Measurements from ENCODE around the gene PFKFB2.

Gene PFKFB2

DNA sequence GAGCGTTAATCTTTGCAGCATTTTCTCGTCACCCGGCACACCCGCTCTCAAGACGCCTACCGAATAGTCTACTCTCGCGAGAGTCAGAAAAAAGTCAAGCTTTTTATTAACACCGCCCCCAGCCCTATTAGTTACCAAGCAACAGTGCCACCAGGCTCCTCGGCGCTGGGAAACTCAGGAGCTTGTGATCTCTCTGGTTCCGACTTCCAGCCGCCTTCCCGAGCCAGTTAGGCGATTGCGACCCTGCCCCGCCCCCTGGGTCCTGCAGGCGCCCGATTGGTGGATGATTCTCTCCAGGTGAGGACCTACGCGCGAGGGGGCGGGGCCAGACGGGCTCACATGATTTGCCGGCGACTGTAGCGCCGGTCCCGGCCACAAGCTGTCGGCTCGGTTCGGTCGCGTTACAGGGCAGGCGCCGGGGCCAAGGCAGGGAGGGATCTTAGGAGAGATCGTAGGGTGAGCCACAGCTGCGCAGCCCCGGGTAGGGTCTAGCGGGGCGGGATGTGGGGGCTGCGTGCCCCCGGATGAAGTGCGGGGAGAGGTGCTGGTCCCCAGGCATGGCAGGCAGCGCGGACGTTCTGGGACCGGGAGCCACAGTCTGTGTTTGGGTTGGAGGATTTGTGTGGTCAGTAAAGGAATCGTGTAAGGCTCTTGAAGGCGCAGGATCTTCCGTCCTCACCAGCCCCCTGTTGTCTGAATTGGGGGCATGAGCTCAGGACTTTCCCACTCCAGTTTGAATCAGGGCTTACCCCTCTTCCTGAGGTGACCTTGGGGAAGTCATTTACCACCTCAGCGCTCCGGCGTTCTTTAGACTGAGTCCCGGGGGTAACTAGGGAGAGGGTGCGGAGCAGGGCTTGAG is at the start of gene PFKFB2:
Gene PFKFB2 (plus strand): TSS at position 365 of the 859 bp plus-strand sequence. CDS start 1,443 bp downstream, outside the sequence.
- peak within 1 kb of the TSS; percentile 52 for H3K4me3 ChIP-seq (ENCODE audit: low read depth, low read length)
- no peak for TF ChIP-seq CTCF (IDR thresholded peaks at IDR 0.05; ENCODE audit: low read depth, low read length)

DNA sequence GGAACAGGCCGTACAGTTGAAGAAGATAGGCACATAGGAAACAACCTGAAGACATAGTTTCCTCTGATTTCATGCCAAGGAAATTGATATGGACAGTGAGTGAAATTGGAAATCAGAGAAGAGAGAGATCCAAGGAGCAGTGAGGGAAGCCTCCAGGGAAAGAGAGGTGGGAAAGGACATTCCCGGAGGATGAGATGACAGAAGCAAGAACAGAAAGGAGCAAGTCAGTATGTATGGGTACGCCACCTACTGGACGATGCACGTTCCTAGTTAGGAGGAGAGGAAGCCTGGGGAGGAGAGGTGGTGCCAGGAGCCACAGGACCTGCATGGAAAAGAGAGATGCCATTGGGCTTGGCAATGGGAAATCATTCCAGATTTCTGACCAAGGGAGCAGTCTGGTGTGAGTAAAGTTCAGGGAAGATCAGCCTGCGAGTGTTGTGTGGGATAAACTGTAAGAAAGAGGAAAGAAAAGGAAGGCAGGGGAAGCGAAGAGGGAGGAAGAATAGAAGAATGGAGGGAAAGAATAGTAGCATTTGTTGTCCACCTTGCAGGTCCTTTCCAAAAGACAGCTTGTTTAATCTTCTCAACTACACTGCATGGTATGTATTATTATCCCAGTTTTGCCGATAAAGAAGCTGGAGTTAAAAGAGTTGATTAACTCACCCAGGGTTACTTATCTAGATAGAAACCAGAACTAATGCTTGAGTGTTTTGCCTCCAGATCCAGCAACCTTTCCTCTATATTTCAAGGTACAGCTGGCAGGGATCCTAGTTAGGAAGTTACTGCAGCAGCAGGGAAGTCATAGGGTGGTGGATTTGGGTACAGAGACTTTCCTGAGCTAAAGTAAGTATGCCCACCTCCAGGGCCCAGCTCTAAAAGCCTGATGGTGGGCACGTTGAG is 47.9 kb upstream of the PFKFB2 start:
- peak; percentile 79 for TF ChIP-seq CTCF (IDR thresholded peaks at IDR 0.05; ENCODE audit: low read depth, low read length)
- H3K4me3 ChIP-seq (ENCODE audit: low read depth, low read length): no peak overlapping the region

DNA sequence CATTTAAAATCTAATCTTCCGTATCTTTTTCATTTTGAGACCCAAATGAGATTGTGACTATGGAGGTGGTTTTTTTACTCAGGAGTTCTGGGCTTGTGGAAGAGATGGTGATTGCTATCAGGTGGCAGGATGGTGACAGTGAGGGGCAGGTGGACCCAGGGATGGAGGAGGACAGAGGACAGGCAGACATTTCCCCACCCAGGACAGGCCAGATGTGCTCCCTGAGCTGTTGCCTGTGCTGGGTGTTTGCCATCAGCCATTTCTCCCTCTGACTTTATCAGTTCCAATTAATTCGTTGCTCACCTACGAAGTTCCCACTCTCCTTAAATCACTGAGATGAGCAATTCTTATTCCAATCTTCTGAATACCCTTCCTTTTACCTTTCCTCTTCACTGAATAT is 47.0 kb upstream of the PFKFB2 start:
- H3K4me3 ChIP-seq (ENCODE audit: low read depth, low read length): no peak overlapping the region
- no peak for TF ChIP-seq CTCF (IDR thresholded peaks at IDR 0.05; ENCODE audit: low read depth, low read length)

DNA sequence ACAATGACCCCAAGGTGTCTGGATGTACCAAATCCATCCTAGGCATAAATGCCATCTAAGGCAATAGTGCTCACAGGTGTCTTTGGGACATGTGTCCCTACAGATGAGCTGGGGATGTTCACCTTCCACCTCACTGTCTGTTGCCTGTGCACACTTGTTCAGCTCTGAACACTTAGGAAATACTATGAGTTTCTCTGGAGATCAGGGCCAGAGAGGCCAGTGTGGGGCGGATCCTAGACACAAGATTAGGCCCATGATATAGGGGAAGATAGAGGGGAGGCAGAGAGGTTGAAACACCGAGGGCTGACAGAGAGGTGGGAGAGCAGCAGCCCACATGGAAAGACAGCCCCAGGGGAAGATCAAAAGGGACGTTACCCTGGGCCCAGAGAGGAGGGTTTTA is 46.2 kb upstream of the PFKFB2 start:
- TF ChIP-seq CTCF (IDR thresholded peaks at IDR 0.05; ENCODE audit: low read depth, low read length): no peak

GRCh38 chr1:207007352-207008033 is 45.6 kb upstream of the PFKFB2 start:
- no peak for TF ChIP-seq CTCF (IDR thresholded peaks at IDR 0.05; ENCODE audit: low read depth, low read length)
- H3K4me3 ChIP-seq (ENCODE audit: low read depth, low read length): no peak overlapping the region

More for the DNA sequence above, 46.2 kb upstream of the PFKFB2 start:
- H3K4me3 ChIP-seq (ENCODE audit: low read depth, low read length): no peak overlapping the region

GRCh38 chr1:207009182-207009850 is 43.8 kb upstream of the PFKFB2 start:
- TF ChIP-seq CTCF (IDR thresholded peaks at IDR 0.05; ENCODE audit: low read depth, low read length): no peak
- H3K4me3 ChIP-seq (ENCODE audit: low read depth, low read length): no peak overlapping the region
